ENCODE measurements around the gene SAMD4A.

Gene SAMD4A

GRCh38 chr14:54567639-54568561, 972 bp downstream of the SAMD4A start:
- POLR2A ChIA-PET = interaction anchor here (0.6 to 4.2 kb wide), 10 partner anchors 24 to 207 kb away, joined by 3 to 67 read pairs (median 6); no protein-coding TSS in a partner anchor
- H3K4me3 ChIP-seq (ENCODE audit: low read depth, low read length) = peak overlapping the region; percentile 76
- TF ChIP-seq, protein P1, sequence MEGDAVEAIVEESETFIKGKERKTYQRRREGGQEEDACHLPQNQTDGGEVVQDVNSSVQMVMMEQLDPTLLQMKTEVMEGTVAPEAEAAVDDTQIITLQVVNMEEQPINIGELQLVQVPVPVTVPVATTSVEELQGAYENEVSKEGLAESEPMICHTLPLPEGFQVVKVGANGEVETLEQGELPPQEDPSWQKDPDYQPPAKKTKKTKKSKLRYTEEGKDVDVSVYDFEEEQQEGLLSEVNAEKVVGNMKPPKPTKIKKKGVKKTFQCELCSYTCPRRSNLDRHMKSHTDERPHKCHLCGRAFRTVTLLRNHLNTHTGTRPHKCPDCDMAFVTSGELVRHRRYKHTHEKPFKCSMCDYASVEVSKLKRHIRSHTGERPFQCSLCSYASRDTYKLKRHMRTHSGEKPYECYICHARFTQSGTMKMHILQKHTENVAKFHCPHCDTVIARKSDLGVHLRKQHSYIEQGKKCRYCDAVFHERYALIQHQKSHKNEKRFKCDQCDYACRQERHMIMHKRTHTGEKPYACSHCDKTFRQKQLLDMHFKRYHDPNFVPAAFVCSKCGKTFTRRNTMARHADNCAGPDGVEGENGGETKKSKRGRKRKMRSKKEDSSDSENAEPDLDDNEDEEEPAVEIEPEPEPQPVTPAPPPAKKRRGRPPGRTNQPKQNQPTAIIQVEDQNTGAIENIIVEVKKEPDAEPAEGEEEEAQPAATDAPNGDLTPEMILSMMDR (IDR thresholded peaks at IDR 0.05; ENCODE audit: insufficient read depth, low read length, missing control alignments) = no peak
- CTCF ChIA-PET = interaction anchor here (0.5 to 10.1 kb wide), 13 partner anchors 9 to 238 kb away, joined by 3 to 247 read pairs (median 3); no protein-coding TSS in a partner anchor
- DNase-seq (ENCODE audit: low read depth, low spot score) = no peak

- DNase-seq (ENCODE audit: low read depth, low spot score) = no peak
- CTCF ChIA-PET = interaction anchor here (0.5 to 10.1 kb wide), 7 partner anchors 13 to 206 kb away, joined by 3 to 247 read pairs (median 5); no protein-coding TSS in a partner anchor
- POLR2A ChIA-PET = interaction anchor here (0.6 to 4.2 kb wide), 8 partner anchors 23 to 205 kb away, joined by 3 to 67 read pairs (median 3); no protein-coding TSS in a partner anchor
- TF ChIP-seq, protein P1 (IDR thresholded peaks at IDR 0.05; ENCODE audit: insufficient read depth, low read length, missing control alignments) = no peak
- peak overlapping the region; percentile 76 for H3K4me3 ChIP-seq (ENCODE audit: low read depth, low read length)
Observed at GRCh38 chr14:54568821-54569595, 2.1 kb downstream of the SAMD4A start.

DNA sequence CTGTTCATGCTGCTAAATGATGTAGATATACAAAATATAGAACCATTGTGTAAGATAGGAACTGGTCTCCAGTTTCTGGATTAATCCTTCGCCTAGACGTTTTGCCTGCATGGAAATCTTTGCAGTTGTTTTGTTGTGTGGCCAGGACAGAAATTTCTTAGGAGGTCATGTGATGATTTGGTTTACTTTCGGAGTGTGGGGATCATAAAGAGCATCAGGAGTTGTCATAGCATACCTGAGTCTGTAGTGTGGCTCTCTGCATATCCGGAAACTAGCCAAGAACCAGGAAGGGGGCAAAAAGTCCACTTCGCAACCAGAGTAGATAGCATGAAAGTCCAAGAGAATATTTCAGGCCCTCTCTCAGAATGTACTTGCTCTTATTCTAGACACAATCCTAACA, 3.1 kb downstream of the SAMD4A start:
- no peak for DNase-seq (ENCODE audit: low read depth, low spot score)
- POLR2A ChIA-PET = interaction anchor here (0.6 to 1.0 kb wide), 3 partner anchors 55 to 116 kb away, joined by 3 to 4 read pairs (median 3); no protein-coding TSS in a partner anchor
- CTCF ChIA-PET = interaction anchor here (10.1 kb wide), 1 partner anchor 205 kb away, joined by 247 read pairs; no protein-coding TSS in a partner anchor

GRCh38 chr14:54570631-54571415, 3.9 kb downstream of the SAMD4A start:
- POLR2A ChIA-PET = interaction anchor here (1.0 kb wide), 1 partner anchor 55 kb away, joined by 4 read pairs; no protein-coding TSS in a partner anchor
- TF ChIP-seq, protein P1 (IDR thresholded peaks at IDR 0.05; ENCODE audit: insufficient read depth, low read length, missing control alignments) = no peak
- CTCF ChIA-PET = interaction anchor here (0.7 to 3.7 kb wide), 2 partner anchors 19 to 120 kb away, joined by 3 to 15 read pairs; no protein-coding TSS in a partner anchor
- H3K4me3 ChIP-seq (ENCODE audit: low read depth, low read length) = peak overlapping the region; percentile 30
- no peak for DNase-seq (ENCODE audit: low read depth, low spot score)

More for the DNA sequence above, 3.1 kb downstream of the SAMD4A start:
- TF ChIP-seq, protein P1 (IDR thresholded peaks at IDR 0.05; ENCODE audit: insufficient read depth, low read length, missing control alignments) = no peak
- H3K4me3 ChIP-seq (ENCODE audit: low read depth, low read length) = peak overlapping the region; percentile 30

DNA sequence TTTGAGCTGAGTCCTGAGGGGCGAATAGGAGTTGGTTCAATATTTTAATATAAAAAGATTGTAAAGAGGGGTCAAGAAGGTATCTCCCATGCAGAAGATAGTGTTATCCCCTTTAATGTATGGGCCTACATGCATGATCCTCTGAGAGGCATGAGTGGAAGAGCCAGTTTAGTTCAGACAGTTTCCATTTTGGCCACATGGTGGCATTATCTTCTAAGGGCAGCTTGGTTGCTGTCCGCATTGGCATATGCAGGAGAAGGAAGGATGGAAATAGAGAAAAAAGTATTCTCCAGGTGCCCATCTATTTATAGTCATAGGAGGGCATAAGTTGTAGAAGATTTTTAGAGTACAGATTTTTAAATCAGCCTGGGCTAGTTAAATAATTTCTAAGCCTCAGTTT, 5.4 kb downstream of the SAMD4A start:
- no peak overlapping the region for H3K4me3 ChIP-seq (ENCODE audit: low read depth, low read length)
- ChIA-PET CTCF (interaction anchor here (1.2 to 3.7 kb wide), 5 partner anchors 9 to 202 kb away, joined by 3 to 15 read pairs (median 5); no protein-coding TSS in a partner anchor), POLR2A (no interaction called here)
- no peak for DNase-seq (ENCODE audit: low read depth, low spot score)
- TF ChIP-seq, protein P1 (IDR thresholded peaks at IDR 0.05; ENCODE audit: insufficient read depth, low read length, missing control alignments) = peak; percentile 19

Data from AG04449 (cell line).